Measurements from ENCODE around the gene SBNO2. TPM values are rescaled to one million over a fixed set of nuclear protein-coding genes. Genes with fewer than 3 reads are reported as not detected.

The SBNO2 gene
- total RNA-seq, 5 donors from 2014 or later (not counting 1 experiment from before 2014, with no cell fraction given): 90.2 to 115 (median 106) TPM

GRCh38 chr19:1061987-1062386 is 112.1 kb downstream of the SBNO2 start:
- WGBS (ENCODE audit: insufficient coverage): over 99% methylated on average over 18 of the region's 20 CpGs
- H3K9me3 Mint-ChIP-seq: no peaks in the 10 kb centered on the region
- no peak overlapping the region for H3K4me3 Mint-ChIP-seq
- Histone ChIP-seq H3K27me3 (replicated peaks in 1 of 2; ENCODE audit: control insufficient read depth in 2 of 2, extremely low read depth in 1 of 2, insufficient read depth in 2 of 2, low read length in 1 of 2) (no peaks in the 10 kb centered on the region), H3K9me3 (no peaks in the 10 kb centered on the region), H3K36me3 (ENCODE audit: control insufficient read depth in 2 of 2, extremely low read depth in 1 of 2, insufficient read depth in 1 of 2, low read length in 1 of 2) (peaks cover 3 to 7% of the 10 kb centered on the region in 2 donors), H3K27ac (ENCODE audit: low read length) (no peak overlapping the region), H3K4me3 (ENCODE audit: control insufficient read depth in 1 of 2, extremely low read depth in 1 of 2, low read length in 1 of 2) (no peak overlapping the region), H3K4me1 (ENCODE audit: control insufficient read depth in 1 of 2, extremely low read depth in 1 of 2, insufficient read depth in 2 of 2, low read length in 2 of 2) (peaks cover 13 to 59% of the 10 kb centered on the region in 2 experiments)
- H3K36me3 Mint-ChIP-seq: peaks cover 12% of the 10 kb centered on the region
- ATAC-seq (replicated peaks in 1 of 4) (no peak), DNase-seq (no peak)
- CTCF ChIA-PET: no interaction called here
- no peaks in the 10 kb centered on the region for H3K27me3 Mint-ChIP-seq
- H3K27ac Mint-ChIP-seq: no peak overlapping the region
- peaks cover 37 to 43% (median 39%) of the 10 kb centered on the region in 3 donors for H3K4me1 Mint-ChIP-seq
- POLR2A ChIA-PET: interaction anchor here in 1 of 2 donors (0.7 kb wide), 1 partner anchor 29 kb away, joined by 9 read pairs; no protein-coding TSS in a partner anchor

- H3K9me3 Mint-ChIP-seq: no peaks in the 10 kb centered on the region
- H3K27ac ChIP-seq (ENCODE audit: low read length): no peak overlapping the region
- H3K4me1 Mint-ChIP-seq: peaks cover 32 to 42% (median 40%) of the 10 kb centered on the region in 3 donors
- peaks cover 11 to 14% of the 10 kb centered on the region in 2 donors for H3K36me3 ChIP-seq (ENCODE audit: control insufficient read depth in 2 of 2, extremely low read depth in 1 of 2, insufficient read depth in 1 of 2, low read length in 1 of 2)
- DNase-seq (no peak), ATAC-seq (replicated peaks in 1 of 4) (no peak)
- peaks cover 22% of the 10 kb centered on the region for H3K36me3 Mint-ChIP-seq
- no peaks in the 10 kb centered on the region for H3K27me3 ChIP-seq (replicated peaks in 1 of 2; ENCODE audit: control insufficient read depth in 2 of 2, extremely low read depth in 1 of 2, insufficient read depth in 2 of 2, low read length in 1 of 2)
- H3K4me1 ChIP-seq (ENCODE audit: control insufficient read depth in 1 of 2, extremely low read depth in 1 of 2, insufficient read depth in 2 of 2, low read length in 2 of 2): peaks cover 4 to 51% of the 10 kb centered on the region in 2 experiments
- ChIA-PET CTCF (no interaction called here), POLR2A (interaction anchor here (0.6 kb wide), 2 partner anchors 24 to 182 kb away, joined by 3 to 4 read pairs; no protein-coding TSS in a partner anchor)
- no peak overlapping the region for H3K4me3 Mint-ChIP-seq
- 85% methylated on average over 4 of the region's 5 CpGs for WGBS (ENCODE audit: insufficient coverage)
- H3K9me3 ChIP-seq: no peaks in the 10 kb centered on the region
- H3K4me3 ChIP-seq (ENCODE audit: control insufficient read depth in 1 of 2, extremely low read depth in 1 of 2, low read length in 1 of 2): no peak overlapping the region
- no peaks in the 10 kb centered on the region for H3K27me3 Mint-ChIP-seq
- H3K27ac Mint-ChIP-seq: no peak overlapping the region
Measured at GRCh38 chr19:1060689-1061088, 113.4 kb downstream of the SBNO2 start.

GRCh38 chr19:1058112-1058511 is 116.0 kb downstream of the SBNO2 start:
- ATAC-seq (replicated peaks in 1 of 4): peak in 3 of 4 experiments; percentile 34 to 48 (median 42)
- no CpG with 5 or more reads among the region's 5 CpGs for WGBS (ENCODE audit: insufficient coverage)
- Histone ChIP-seq H3K36me3 (ENCODE audit: control insufficient read depth in 2 of 2, extremely low read depth in 1 of 2, insufficient read depth in 1 of 2, low read length in 1 of 2) (peaks cover 20 to 27% of the 10 kb centered on the region in 2 donors), H3K9me3 (no peaks in the 10 kb centered on the region), H3K4me3 (ENCODE audit: control insufficient read depth in 1 of 2, extremely low read depth in 1 of 2, low read length in 1 of 2) (no peak overlapping the region), H3K27me3 (replicated peaks in 1 of 2; ENCODE audit: control insufficient read depth in 2 of 2, extremely low read depth in 1 of 2, insufficient read depth in 2 of 2, low read length in 1 of 2) (no peaks in the 10 kb centered on the region), H3K27ac (ENCODE audit: low read length) (peak overlapping the region; percentile 41), H3K4me1 (ENCODE audit: control insufficient read depth in 1 of 2, extremely low read depth in 1 of 2, insufficient read depth in 2 of 2, low read length in 2 of 2) (peaks cover 0 to 25% of the 10 kb centered on the region in 2 experiments)
- peak in 1 of 35 experiments; percentile 39 for DNase-seq
- Mint-ChIP-seq H3K27ac (peak overlapping the region; percentile 73 to 95), H3K4me3 (peak overlapping the region in 1 of 3 donors; percentile 40), H3K27me3 (no peaks in the 10 kb centered on the region), H3K9me3 (no peaks in the 10 kb centered on the region), H3K36me3 (peaks cover 29% of the 10 kb centered on the region), H3K4me1 (peaks cover 19 to 25% (median 25%) of the 10 kb centered on the region in 3 donors)
- ChIA-PET CTCF (interaction anchor here in 1 of 2 donors (0.6 kb wide), 1 partner anchor 1683 kb away, joined by 3 read pairs; no protein-coding TSS in a partner anchor), POLR2A (interaction anchor here in 1 of 2 donors (0.6 kb wide), 1 partner anchor 810 kb away, joined by 3 read pairs; no protein-coding TSS in a partner anchor)

Other genes starting within 250 kb of the SBNO2 start
- 10 to 100 TPM in 4 of 5 donors, 1 to 10 TPM in 1; 9.8 to 13.2 (median 12.0) TPM for gene ARID3A, start 248.2 kb downstream of the SBNO2 start, total RNA-seq
- gene WDR18, start 189.9 kb downstream of the SBNO2 start, total RNA-seq: 10 to 100 TPM; 24.6 to 65.9 (median 53.5) TPM
- gene GRIN3B, start 173.8 kb downstream of the SBNO2 start, total RNA-seq: under 1 TPM in 3 of 5 donors, not detected in 2; 0.07 to 0.44 (median 0.09) TPM
- gene TMEM259, start 153.1 kb downstream of the SBNO2 start, total RNA-seq: 100 to 1,000 TPM; 319 to 423 (median 372) TPM
- not detected for gene RNU6-2, start 152.7 kb downstream of the SBNO2 start, total RNA-seq
- 100 to 1,000 TPM; 239 to 385 (median 314) TPM for gene CNN2, start 147.7 kb downstream of the SBNO2 start, total RNA-seq
- gene ABCA7, start 134.2 kb downstream of the SBNO2 start, total RNA-seq: 100 to 1,000 TPM; 166 to 217 (median 178) TPM
- gene ARHGAP45, start 107.1 kb downstream of the SBNO2 start, total RNA-seq: 1,000 to 10,000 TPM in 3 of 5 donors, 100 to 1,000 TPM in 2; 729 to 1,130 (median 1,073) TPM
- gene POLR2E, start 78.9 kb downstream of the SBNO2 start, total RNA-seq: 100 to 1,000 TPM in 3 of 5 donors, 10 to 100 TPM in 2; 75.7 to 119 (median 101) TPM
- gene GPX4, start 70.3 kb downstream of the SBNO2 start, total RNA-seq: 100 to 1,000 TPM; 139 to 221 (median 196) TPM
- 100 to 1,000 TPM in 2 of 5 donors, 10 to 100 TPM in 3; 70.2 to 115 (median 99.5) TPM for gene STK11, start 31.5 kb upstream of the SBNO2 start, total RNA-seq
- gene CBARP, start 63.7 kb upstream of the SBNO2 start, total RNA-seq: under 1 TPM in 4 of 5 donors, not detected in 1; 0.08 to 0.36 (median 0.23) TPM
- 100 to 1,000 TPM; 117 to 233 (median 155) TPM for gene ATP5F1D, start 67.5 kb upstream of the SBNO2 start, total RNA-seq
- 100 to 1,000 TPM in 1 of 5 donors, 10 to 100 TPM in 4; 54.0 to 161 (median 66.9) TPM for gene MIDN, start 74.3 kb upstream of the SBNO2 start, total RNA-seq
- gene CIRBP, start 95.1 kb upstream of the SBNO2 start, total RNA-seq: 100 to 1,000 TPM; 477 to 682 (median 657) TPM
- gene FAM174C, start 101.3 kb upstream of the SBNO2 start, total RNA-seq: 10 to 100 TPM; 42.1 to 69.8 (median 60.4) TPM
- under 1 TPM in 1 of 5 donors, not detected in 4; 0.38 TPM for gene EFNA2, start 111.6 kb upstream of the SBNO2 start, total RNA-seq
- gene NDUFS7, start 209.6 kb upstream of the SBNO2 start, total RNA-seq: 10 to 100 TPM; 50.3 to 85.5 (median 79.6) TPM
- 10 to 100 TPM; 11.8 to 18.1 (median 13.7) TPM for gene GAMT, start 227.3 kb upstream of the SBNO2 start, total RNA-seq
- 100 to 1,000 TPM; 153 to 170 (median 161) TPM for gene DAZAP1, start 233.3 kb upstream of the SBNO2 start, total RNA-seq